Neural progenitor cell (in vitro differentiated cells): ENCODE data around the gene CYYR1. TPM values are rescaled to one million over a fixed set of nuclear protein-coding genes. Genes with fewer than 3 reads are reported as not detected.

Experiments
- DNase-seq: peaks from one replicate; pipeline ENCODE4 v3.0.0-alpha.2; 2016; ENCODE audit warnings: low spot score
- H2AFZ ChIP-seq: fragments of 200-600 bp; sonication (generic); replicated peaks from 2 replicates; pipeline ENCODE4 v1.6.1; 2016; ENCODE audit warnings: antibody characterized with exemption
- H3F3A ChIP-seq: fragments of 200-600 bp; sonication (generic); 2 replicates; pipeline ENCODE4 v1.6.1; 2016; ENCODE audit warnings: antibody characterized with exemption, low read depth
- H3K27ac ChIP-seq: fragments of 200-600 bp; sonication (generic); 2 replicates; pipeline ENCODE4 v1.5.1; 2016; ENCODE audit warnings: mild to moderate bottlenecking
- H3K27me3 ChIP-seq: fragments of 200-600 bp; sonication (generic); 2 replicates; pipeline ENCODE4 v1.6.1; 2016; ENCODE audit warnings: mild to moderate bottlenecking, moderate library complexity
- H3K36me3 ChIP-seq: fragments of 200-600 bp; sonication (generic); 2 replicates; pipeline ENCODE4 v1.5.1; 2016
- H3K4me1 ChIP-seq: fragments of 200-600 bp; sonication (generic); 2 replicates; pipeline ENCODE4 v1.6.1; 2016; ENCODE audit warnings: mixed run types
- H3K4me2 ChIP-seq: fragments of 200-600 bp; sonication (generic); 2 replicates; pipeline ENCODE4 v1.6.1; 2016
- H3K4me3 ChIP-seq: fragments of 200-600 bp; sonication (generic); 2 replicates; pipeline ENCODE4 v1.5.1; 2016
- H3K79me2 ChIP-seq: fragments of 200-600 bp; sonication (generic); 2 replicates; pipeline ENCODE4 v1.6.1; 2016; ENCODE audit warnings: low read depth
- H3K9ac ChIP-seq: fragments of 200-600 bp; sonication (generic); 2 replicates; pipeline ENCODE4 v1.6.1; 2016
- H3K9me3 ChIP-seq: fragments of 200-600 bp; sonication (generic); 2 replicates; pipeline ENCODE4 v1.5.1; 2016; ENCODE audit warnings: low read depth
- H4K20me1 ChIP-seq: fragments of 200-600 bp; sonication (generic); 2 replicates; pipeline ENCODE4 v1.6.1; 2016; ENCODE audit warnings: low read depth
- H3K27ac Mint-ChIP-seq: 3 replicates; pipeline ENCODE4 v1.8.0; 2021; ENCODE audit warnings: mixed read lengths
- H3K27me3 Mint-ChIP-seq: 2 replicates; pipeline ENCODE4 v1.8.0; 2022; ENCODE audit warnings: low read depth, mild to moderate bottlenecking, inconsistent platforms, moderate library complexity, mixed read lengths; ENCODE audit not compliant: insufficient read depth
- H3K36me3 Mint-ChIP-seq: 3 replicates; pipeline ENCODE4 v1.8.0; 2021; ENCODE audit warnings: mixed read lengths
- H3K4me1 Mint-ChIP-seq: 3 replicates; pipeline ENCODE4 v1.8.0; 2021; ENCODE audit warnings: mixed read lengths
- H3K4me3 Mint-ChIP-seq: 3 replicates; pipeline ENCODE4 v1.8.0; 2021; ENCODE audit warnings: mild to moderate bottlenecking, moderate library complexity, mixed read lengths
- H3K9me3 Mint-ChIP-seq: 3 replicates; pipeline ENCODE4 v1.8.0; 2020; ENCODE audit warnings: mixed read lengths
- EZH2 ChIP-seq: fragments of 200-600 bp; sonication (generic); IDR thresholded peaks from 2 replicates; pipeline ENCODE4 v1.6.1; 2017; ENCODE audit warnings: antibody characterized with exemption, mild to moderate bottlenecking, moderate library complexity
- EZH2phosphoT487 ChIP-seq: fragments of 200-600 bp; sonication (generic); IDR thresholded peaks from 2 replicates; pipeline ENCODE4 v1.6.1; 2017; ENCODE audit warnings: antibody characterized with exemption
- total RNA-seq: library from RNA; depleted of rRNA; stranded (reverse); fragments of >200 nt; gene quantifications from 2 replicates; pipeline ENCODE4 v1.2.3, GENCODE V29; 2015; ENCODE audit warnings: low replicate concordance
- TF ChIP-seq, protein P1 (sequence below): fragments of 200-600 bp; sonication (generic); IDR thresholded peaks from 2 replicates; pipeline ENCODE4 v1.5.1; 2017; ENCODE audit warnings: antibody characterized with exemption, mild to moderate bottlenecking

The CYYR1 gene
- total RNA-seq, 1 donor from 2014 or later = 25.7 TPM

DNA sequence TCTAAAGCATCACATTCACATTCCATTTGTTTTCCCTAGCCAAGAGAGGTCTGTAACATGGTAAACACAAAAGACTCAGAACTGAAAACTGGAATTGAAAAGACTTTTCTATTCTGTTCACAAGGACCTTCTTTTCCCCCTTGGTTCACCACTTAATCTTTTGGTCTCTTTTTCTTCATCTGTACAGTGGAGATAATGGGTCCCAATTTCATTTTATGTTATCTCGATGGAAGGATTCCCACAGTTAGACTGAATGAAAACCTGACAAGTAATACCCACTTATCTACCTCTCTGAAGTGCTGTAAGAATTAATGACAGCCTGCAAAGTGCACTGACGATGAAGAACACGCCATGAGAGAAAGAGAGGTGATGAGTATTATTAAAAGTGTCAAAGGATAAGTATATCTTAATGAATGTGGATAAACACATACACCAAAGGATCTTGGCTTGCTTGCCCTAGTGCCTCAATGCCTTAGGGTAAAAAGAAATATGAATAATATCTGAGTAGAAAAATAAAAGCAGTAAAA is 71.5 kb downstream of the CYYR1 start:
- DNase-seq = no peak
- no peaks in the 10 kb centered on the region for H3K4me1 ChIP-seq
- Mint-ChIP-seq H3K4me3 (no peak overlapping the region), H3K9me3 (peaks cover 12% of the 10 kb centered on the region), H3K27ac (no peak overlapping the region), H3K36me3 (peaks cover 4% of the 10 kb centered on the region), H3K4me1 (peaks cover 6% of the 10 kb centered on the region), H3K27me3 (peaks cover 4% of the 10 kb centered on the region)
- no peaks in the 10 kb centered on the region for H3K79me2 ChIP-seq
- H3K4me2 ChIP-seq = no peak overlapping the region
- no peaks in the 10 kb centered on the region for H3K27me3 ChIP-seq
- no peaks in the 10 kb centered on the region for H3K36me3 ChIP-seq
- no peak overlapping the region for H3K9ac ChIP-seq
- no peak overlapping the region for H2AFZ ChIP-seq
- H3F3A ChIP-seq = no peaks in the 10 kb centered on the region
- H4K20me1 ChIP-seq = no peaks in the 10 kb centered on the region
- TF ChIP-seq, protein P1, sequence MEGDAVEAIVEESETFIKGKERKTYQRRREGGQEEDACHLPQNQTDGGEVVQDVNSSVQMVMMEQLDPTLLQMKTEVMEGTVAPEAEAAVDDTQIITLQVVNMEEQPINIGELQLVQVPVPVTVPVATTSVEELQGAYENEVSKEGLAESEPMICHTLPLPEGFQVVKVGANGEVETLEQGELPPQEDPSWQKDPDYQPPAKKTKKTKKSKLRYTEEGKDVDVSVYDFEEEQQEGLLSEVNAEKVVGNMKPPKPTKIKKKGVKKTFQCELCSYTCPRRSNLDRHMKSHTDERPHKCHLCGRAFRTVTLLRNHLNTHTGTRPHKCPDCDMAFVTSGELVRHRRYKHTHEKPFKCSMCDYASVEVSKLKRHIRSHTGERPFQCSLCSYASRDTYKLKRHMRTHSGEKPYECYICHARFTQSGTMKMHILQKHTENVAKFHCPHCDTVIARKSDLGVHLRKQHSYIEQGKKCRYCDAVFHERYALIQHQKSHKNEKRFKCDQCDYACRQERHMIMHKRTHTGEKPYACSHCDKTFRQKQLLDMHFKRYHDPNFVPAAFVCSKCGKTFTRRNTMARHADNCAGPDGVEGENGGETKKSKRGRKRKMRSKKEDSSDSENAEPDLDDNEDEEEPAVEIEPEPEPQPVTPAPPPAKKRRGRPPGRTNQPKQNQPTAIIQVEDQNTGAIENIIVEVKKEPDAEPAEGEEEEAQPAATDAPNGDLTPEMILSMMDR = no peak
- TF ChIP-seq EZH2phosphoT487 = no peak
- TF ChIP-seq EZH2 = no peak
- H3K27ac ChIP-seq = no peak overlapping the region
- H3K9me3 ChIP-seq = no peaks in the 10 kb centered on the region
- H3K4me3 ChIP-seq = no peak overlapping the region

DNA sequence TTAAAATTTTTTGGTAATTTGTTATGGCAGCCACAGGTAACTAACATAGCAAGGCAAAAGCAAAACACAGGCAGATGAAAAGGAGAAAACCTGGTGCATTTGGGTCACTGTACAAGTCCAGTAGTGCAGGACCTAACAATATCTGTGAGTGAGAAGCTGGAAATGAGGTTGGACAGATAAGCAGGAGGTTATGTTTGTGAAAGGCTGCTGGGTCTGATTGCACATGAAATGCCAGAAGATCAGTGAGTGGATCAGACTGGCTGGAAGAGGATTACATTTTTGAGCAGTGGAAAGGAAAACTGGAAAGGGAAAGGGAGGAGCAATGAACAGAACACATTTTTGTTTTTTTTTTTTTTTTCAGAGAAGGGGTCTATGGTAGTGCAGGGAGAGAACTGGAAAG is 73.6 kb downstream of the CYYR1 start:
- Mint-ChIP-seq H3K36me3 (peaks cover 4% of the 10 kb centered on the region), H3K27ac (no peak overlapping the region), H3K4me3 (no peak overlapping the region), H3K27me3 (peaks cover 4% of the 10 kb centered on the region), H3K4me1 (peaks cover 6% of the 10 kb centered on the region), H3K9me3 (peaks cover 12% of the 10 kb centered on the region)
- Histone ChIP-seq H3K4me2 (no peak overlapping the region), H3K4me3 (no peak overlapping the region), H4K20me1 (no peaks in the 10 kb centered on the region), H3K27ac (no peak overlapping the region), H3K9me3 (no peaks in the 10 kb centered on the region), H3K27me3 (no peaks in the 10 kb centered on the region), H2AFZ (no peak overlapping the region), H3K36me3 (no peaks in the 10 kb centered on the region), H3F3A (no peaks in the 10 kb centered on the region), H3K9ac (no peak overlapping the region), H3K4me1 (no peaks in the 10 kb centered on the region), H3K79me2 (no peaks in the 10 kb centered on the region)
- TF ChIP-seq, protein P1 = no peak
- no peak for TF ChIP-seq EZH2phosphoT487
- TF ChIP-seq EZH2 = no peak
- DNase-seq = no peak

DNA sequence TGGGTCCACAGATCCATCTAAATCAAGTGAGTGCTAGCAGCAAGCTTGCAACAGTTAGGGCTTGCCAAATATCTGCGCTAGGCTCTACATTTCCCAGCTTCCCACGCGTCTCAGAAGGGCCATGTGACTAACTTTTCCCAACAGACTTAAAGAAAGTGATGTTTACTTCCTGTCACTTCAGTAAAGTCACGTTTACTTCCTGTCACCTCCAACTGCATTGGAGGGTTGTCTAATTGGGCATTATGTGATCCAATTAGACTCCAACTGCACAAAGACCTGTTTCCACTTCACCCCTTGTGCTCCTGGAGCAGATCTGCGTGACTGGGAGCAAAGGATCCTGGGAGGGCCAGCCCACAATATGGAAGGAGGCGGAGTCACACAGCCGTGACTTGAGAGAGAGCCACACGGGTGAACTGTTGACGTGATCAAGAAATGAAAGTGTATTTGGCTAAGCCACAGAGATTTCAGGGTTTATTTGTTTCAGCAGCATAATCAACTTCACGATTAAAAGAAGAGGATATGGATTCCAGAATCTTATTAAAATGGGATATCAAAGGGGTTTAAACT is 77.7 kb downstream of the CYYR1 start:
- no peak overlapping the region for H3K4me3 ChIP-seq
- peaks cover 12% of the 10 kb centered on the region for H3K9me3 Mint-ChIP-seq
- peaks cover 3% of the 10 kb centered on the region for H3K27me3 Mint-ChIP-seq
- peaks cover 15% of the 10 kb centered on the region for H3K36me3 Mint-ChIP-seq
- DNase-seq = no peak
- no peak overlapping the region for H3K4me2 ChIP-seq
- TF ChIP-seq, protein P1 = no peak
- TF ChIP-seq EZH2 (no peak), EZH2phosphoT487 (no peak)
- H4K20me1 ChIP-seq = no peaks in the 10 kb centered on the region
- no peak overlapping the region for H3K9ac ChIP-seq
- H3K27me3 ChIP-seq = no peaks in the 10 kb centered on the region
- peaks cover 22% of the 10 kb centered on the region for H3K4me1 ChIP-seq
- H3F3A ChIP-seq = peaks cover 13% of the 10 kb centered on the region
- no peaks in the 10 kb centered on the region for H3K36me3 ChIP-seq
- H2AFZ ChIP-seq = no peak overlapping the region
- peaks cover 16% of the 10 kb centered on the region for H3K4me1 Mint-ChIP-seq
- no peak overlapping the region for H3K4me3 Mint-ChIP-seq
- H3K9me3 ChIP-seq = no peaks in the 10 kb centered on the region
- H3K27ac Mint-ChIP-seq = no peak overlapping the region
- H3K27ac ChIP-seq = no peak overlapping the region
- H3K79me2 ChIP-seq = no peaks in the 10 kb centered on the region
